Measurements from ENCODE around the gene APBB1IP. TPM values are rescaled to one million over a fixed set of nuclear protein-coding genes. Genes with fewer than 3 reads are reported as not detected.
A peak's percentile ranks its signal among the peaks of the same experiment; 100 is the strongest.

The APBB1IP gene
- total and polyA plus RNA-seq, 2 of the 8 experiments (the other 6 are each of a cell fraction or from before 2014, with no cell fraction given), result 0.05 TPM; not detected in 1

- Histone ChIP-seq H3K36me3 (ENCODE audit: control insufficient read depth in 2 of 4, insufficient read depth in 4 of 4, low read length in 3 of 4) (no peaks in the 10 kb centered on the region), H3K9ac (replicated peaks in 1 of 4; ENCODE audit: extremely low read depth in 1 of 4, low read depth in 3 of 4, low read length in 3 of 4) (no peak overlapping the region), H3K4me1 (replicated peaks in 1 of 4; ENCODE audit: control insufficient read depth in 3 of 4, insufficient read depth in 4 of 4, low read length in 3 of 4) (peaks cover 0 to 6% (median 2%) of the 10 kb centered on the region in 4 experiments; a peak in 3 of 7 replicates), H3K18ac (ENCODE audit: extremely low read depth, low read length) (no peak overlapping the region; the same call in 1 of the 2 replicates), H3K4me2 (ENCODE audit: insufficient read depth in 1 of 2, low read depth in 2 of 2, low read length in 2 of 2) (peak overlapping the region; percentile 45 to 51; a peak in 3 of 4 replicates), H3K23me2 (ENCODE audit: low read depth, low read length) (peaks cover 2% of the 10 kb centered on the region; the same call in 1 of the 2 replicates), H3K56ac (replicated peaks; ENCODE audit: insufficient read length, low read depth, low read length) (no peak overlapping the region), H3K79me1 (ENCODE audit: low read depth, low read length) (no peaks in the 10 kb centered on the region), H2BK5ac (ENCODE audit: low read depth, low read length) (no peak overlapping the region), H2AFZ (ENCODE audit: low read length) (no peak overlapping the region; the same call in 1 of the 2 replicates), H3K4me3 (ENCODE audit: extremely low read depth in 1 of 4, insufficient read depth in 2 of 4, low read depth in 3 of 4, low read length in 4 of 4) (peak overlapping the region in 1 of 4 experiments; percentile 29; a peak in 1 of 8 replicates), H3K9me3 (ENCODE audit: insufficient read depth in 2 of 2, low read depth in 1 of 2, low read length in 1 of 2) (no peaks in the 10 kb centered on the region), H4K20me1 (replicated peaks in 1 of 2; ENCODE audit: control insufficient read depth in 1 of 2, insufficient read depth in 2 of 2, low read length in 2 of 2) (no peaks in the 10 kb centered on the region), H3K14ac (ENCODE audit: insufficient read length) (no peak overlapping the region), H3K27me3 (replicated peaks in 1 of 4; ENCODE audit: control insufficient read depth in 3 of 4, extremely low read depth in 1 of 4, insufficient read depth in 3 of 4, low read length in 3 of 4) (no peaks in the 10 kb centered on the region), H4K5ac (ENCODE audit: insufficient read length, low read depth, low read length) (no peak overlapping the region), H2BK120ac (replicated peaks; ENCODE audit: low read depth, low read length) (no peak overlapping the region), H3K23ac (ENCODE audit: insufficient read length) (no peak overlapping the region), H4K91ac (replicated peaks; ENCODE audit: insufficient read length, low read length) (no peak overlapping the region), H4K8ac (ENCODE audit: extremely low read depth, insufficient read depth, low read length) (no peak overlapping the region), H2AK5ac (ENCODE audit: low read depth, low read length) (no peak overlapping the region), H3K79me2 (ENCODE audit: control insufficient read depth in 1 of 2, insufficient read depth in 2 of 2, low read length in 2 of 2) (no peaks in the 10 kb centered on the region), H3K27ac (ENCODE audit: low read depth, low read length) (no peak overlapping the region), H2BK12ac (ENCODE audit: low read depth, low read length) (no peak overlapping the region), H2BK20ac (ENCODE audit: low read length) (no peak overlapping the region), H2BK15ac (ENCODE audit: low read length) (no peak overlapping the region), H3K4ac (replicated peaks; ENCODE audit: insufficient read length, low read depth, low read length) (no peak overlapping the region)
- WGBS, 2 experiments (ENCODE audit: extremely low coverage in 1 of 2, insufficient coverage in 1 of 2, insufficient read length in 1 of 2, insufficient replicate concordance in 2 of 2, low coverage in 1 of 2, low lambda C conversion rate in 2 of 2, missing lambda C conversion rate in 1 of 2), result 40% methylated on average over 9 of the region's 9 CpGs; no CpG with 5 or more reads in 1 of the 2 experiments
- TF ChIP-seq CTCF (IDR thresholded peaks at IDR 0.05; ENCODE audit: control extremely low read depth in 1 of 3, insufficient read depth in 1 of 3, low read depth in 1 of 3, low read length in 3 of 3) (peak; percentile 34 to 88 (median 82)), RNF2 (IDR thresholded peaks at IDR 0.05; ENCODE audit: borderline replicate concordance, low read depth, low read length, missing control alignments, poor library complexity, severe bottlenecking) (no peak), RAD21 (IDR thresholded peaks at IDR 0.05 in 1 of 2, conservative IDR thresholded peaks at IDR 0.05 in 1 of 2; ENCODE audit: low read depth in 2 of 2, low read length in 2 of 2) (peak; percentile 98)
- POLR2A ChIA-PET (ENCODE audit: partially characterized antibody), result no interaction called here
- DNase-seq (ENCODE audit: low read depth in 1 of 2, low spot score in 2 of 2) (no peak), FAIRE-seq (peak; percentile 98)
- CTCF ChIA-PET (ENCODE audit: partially characterized antibody), result interaction anchor here (0.6 to 3.5 kb wide), 22 partner anchors 8 to 855 kb away, joined by 3 to 48 read pairs (median 3); no protein-coding TSS in a partner anchor
These were observed 118.9 kb downstream of the APBB1IP start for GRCh38 chr10:26556748-26557640.

Measured in H1 (cell line).